ENCODE measurements around the gene MED22.
A peak's percentile ranks its signal among the peaks of the same experiment; 100 is the strongest.

The MED22 gene

GRCh38 chr9:133344979-133345378 is 3.0 kb downstream of the MED22 start:
- no peak for DNase-seq
- Histone ChIP-seq H3K4me3 (ENCODE audit: low read depth, low read length) (no peak overlapping the region), H3K4me1 (no peaks in the 10 kb centered on the region; the same call in 1 of the 2 replicates), H3K36me3 (peaks cover 81% of the 10 kb centered on the region), H3K9me3 (no peaks in the 10 kb centered on the region), H3K27me3 (no peaks in the 10 kb centered on the region)
- TF ChIP-seq CTCF (IDR thresholded peaks at IDR 0.05; ENCODE audit: low read depth, low read length): no peak

- no peak for DNase-seq
- Histone ChIP-seq H3K27me3 (no peaks in the 10 kb centered on the region), H3K4me1 (no peaks in the 10 kb centered on the region; the same call in 1 of the 2 replicates), H3K9me3 (no peaks in the 10 kb centered on the region), H3K36me3 (peaks cover 77% of the 10 kb centered on the region), H3K4me3 (ENCODE audit: low read depth, low read length) (no peak overlapping the region)
- no peak for TF ChIP-seq CTCF (IDR thresholded peaks at IDR 0.05; ENCODE audit: low read depth, low read length)
These were observed 3.9 kb downstream of the MED22 start for GRCh38 chr9:133344071-133344470.

GRCh38 chr9:133342570-133342969 is 5.4 kb downstream of the MED22 start:
- Histone ChIP-seq H3K27me3 (no peaks in the 10 kb centered on the region), H3K4me3 (ENCODE audit: low read depth, low read length) (no peak overlapping the region), H3K36me3 (peaks cover 67% of the 10 kb centered on the region), H3K4me1 (no peaks in the 10 kb centered on the region; the same call in 1 of the 2 replicates), H3K9me3 (no peaks in the 10 kb centered on the region)
- DNase-seq: peak; percentile 74
- TF ChIP-seq CTCF (IDR thresholded peaks at IDR 0.05; ENCODE audit: low read depth, low read length): peak; percentile 51

GRCh38 chr9:133342069-133342406 is 5.9 kb downstream of the MED22 start:
- H3K9me3 ChIP-seq: no peaks in the 10 kb centered on the region
- H3K27me3 ChIP-seq: no peaks in the 10 kb centered on the region
- TF ChIP-seq CTCF (IDR thresholded peaks at IDR 0.05; ENCODE audit: low read depth, low read length): peak; percentile 46
- no peak for DNase-seq
- H3K36me3 ChIP-seq: peaks cover 67% of the 10 kb centered on the region
- no peak overlapping the region for H3K4me3 ChIP-seq (ENCODE audit: low read depth, low read length)
- H3K4me1 ChIP-seq: no peaks in the 10 kb centered on the region; the same call in 1 of the 2 replicates

- TF ChIP-seq CTCF (IDR thresholded peaks at IDR 0.05; ENCODE audit: low read depth, low read length): no peak
- H3K36me3 ChIP-seq: peaks cover 67% of the 10 kb centered on the region
- no peaks in the 10 kb centered on the region for H3K27me3 ChIP-seq
- no peak for DNase-seq
- no peaks in the 10 kb centered on the region for H3K9me3 ChIP-seq
- H3K4me3 ChIP-seq (ENCODE audit: low read depth, low read length): no peak overlapping the region
- H3K4me1 ChIP-seq: no peaks in the 10 kb centered on the region; the same call in 1 of the 2 replicates
These were observed 6.4 kb downstream of the MED22 start for GRCh38 chr9:133341369-133342068.

GRCh38 chr9:133340916-133341315 is 7.0 kb downstream of the MED22 start:
- Histone ChIP-seq H3K4me1 (no peaks in the 10 kb centered on the region), H3K36me3 (peaks cover 64% of the 10 kb centered on the region)

More at GRCh38 chr9:133340916-133341315, 7.0 kb downstream of the MED22 start:
- Histone ChIP-seq H3K9me3 (no peaks in the 10 kb centered on the region), H3K4me3 (ENCODE audit: low read depth, low read length) (no peak overlapping the region), H3K27me3 (no peaks in the 10 kb centered on the region)
- TF ChIP-seq CTCF (IDR thresholded peaks at IDR 0.05; ENCODE audit: low read depth, low read length): no peak
- DNase-seq: no peak

All from BE2C (cell line).